Inferior parietal cortex (tissue), 1 donor: ENCODE data around the gene CLCN2.
A peak's percentile ranks its signal among the peaks of the same experiment; 100 is the strongest.

ENCODE experiments used
- DNase-seq: peaks from one replicate; pipeline ENCODE4 v3.0.0-alpha.2; 2016; ENCODE audit errors: extremely low spot score

Gene CLCN2

GRCh38 chr3:184380627-184381260, 19.3 kb upstream of the CLCN2 start:
- peak; percentile 36 for DNase-seq

DNA sequence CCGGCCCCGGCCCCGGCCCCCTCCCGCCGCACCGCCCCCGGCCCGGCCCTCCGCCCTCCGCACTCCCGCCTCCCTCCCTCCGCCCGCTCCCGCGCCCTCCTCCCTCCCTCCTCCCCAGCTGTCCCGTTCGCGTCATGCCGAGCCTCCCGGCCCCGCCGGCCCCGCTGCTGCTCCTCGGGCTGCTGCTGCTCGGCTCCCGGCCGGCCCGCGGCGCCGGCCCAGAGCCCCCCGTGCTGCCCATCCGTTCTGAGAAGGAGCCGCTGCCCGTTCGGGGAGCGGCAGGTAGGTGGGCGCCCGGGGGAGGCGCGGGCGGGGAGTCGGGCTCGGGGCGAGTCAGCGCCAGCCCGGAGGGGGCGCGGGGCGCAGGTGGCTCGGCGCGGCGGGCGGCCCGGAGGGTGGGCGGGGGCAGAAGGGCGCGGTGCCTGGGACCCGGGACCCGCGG, 18.8 kb upstream of the CLCN2 start:
- no peak for DNase-seq

DNA sequence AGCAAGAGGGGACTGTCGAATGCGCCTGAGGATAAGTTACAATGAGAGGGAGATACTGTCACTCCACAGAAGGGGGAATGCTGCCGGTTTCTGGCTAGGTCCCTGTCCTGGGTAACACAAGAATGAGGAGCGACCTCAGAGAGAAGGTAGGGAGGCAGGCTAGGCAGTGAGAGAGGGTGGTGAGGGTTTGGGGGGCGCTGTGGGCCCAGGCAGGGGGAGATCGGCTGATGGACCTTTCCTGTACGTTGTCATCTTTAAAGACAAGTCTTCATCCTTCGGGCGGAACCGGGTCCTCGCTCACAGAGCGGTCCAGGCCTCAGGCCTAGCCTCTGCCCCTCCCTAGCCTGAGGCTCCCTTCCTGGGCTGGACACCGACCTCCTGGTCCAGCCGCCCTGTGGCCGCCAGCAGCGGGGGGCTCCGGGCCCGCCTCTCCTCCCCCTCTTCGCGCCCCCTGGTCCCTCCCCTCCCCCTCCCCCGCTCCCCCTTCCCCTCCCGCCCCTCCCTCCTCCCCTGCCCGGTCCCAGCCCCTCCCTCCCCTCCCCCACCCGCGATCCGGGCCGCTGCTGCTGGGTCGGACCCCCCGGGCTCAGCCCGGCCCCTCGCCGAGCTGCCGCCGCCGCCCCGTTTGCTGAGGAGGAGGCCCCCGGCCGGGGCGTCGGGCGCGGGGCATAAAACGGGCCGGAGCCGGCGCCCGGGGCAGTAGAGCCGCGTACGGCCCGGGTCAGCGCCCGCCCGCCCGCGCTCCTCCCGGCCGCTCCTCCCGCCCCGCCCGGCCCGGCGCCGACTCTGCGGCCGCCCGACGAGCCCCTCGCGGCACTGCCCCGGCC, 18.2 kb upstream of the CLCN2 start, which contains the start of gene CHRD:
Gene CHRD, plus strand, starts transcription at position 697 of the 827 bp plus-strand sequence. CDS start 265 bp downstream, outside the sequence.
- no peak for DNase-seq

DNA sequence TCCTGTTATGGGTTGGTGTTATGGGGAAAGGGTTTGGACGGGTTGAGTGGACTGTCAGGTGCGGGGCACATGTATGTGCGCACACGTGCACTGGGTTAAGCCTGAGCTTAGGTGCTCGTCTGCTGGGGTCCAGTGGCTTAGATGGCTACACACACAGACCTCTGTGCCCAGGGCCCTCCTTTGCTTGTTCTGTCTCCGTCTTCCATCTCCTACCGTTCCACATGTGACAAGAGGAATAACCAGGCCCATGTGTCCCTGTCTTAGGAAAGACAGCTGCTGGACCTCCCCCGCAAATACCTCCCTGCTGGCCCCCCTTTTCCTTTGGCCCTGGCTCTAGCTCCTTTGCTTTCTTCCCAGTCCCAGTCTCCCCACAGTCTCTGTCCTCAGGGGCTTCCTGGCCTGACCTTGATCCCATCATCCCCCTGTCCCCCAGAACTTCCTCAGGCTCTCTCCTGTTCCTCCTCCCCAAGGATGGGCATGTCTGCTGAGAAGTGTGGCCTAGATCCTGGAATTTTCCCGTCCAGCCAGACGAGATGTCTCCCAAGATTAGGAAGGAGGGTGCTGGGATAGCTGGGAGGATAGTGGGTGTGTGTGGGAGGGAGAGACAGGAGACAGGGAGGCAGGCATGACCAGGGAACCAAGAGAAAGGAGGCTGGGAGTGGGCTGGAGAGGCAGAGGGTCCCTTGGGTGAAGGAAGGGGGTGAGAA, 17.4 kb upstream of the CLCN2 start:
- no peak for DNase-seq

DNA sequence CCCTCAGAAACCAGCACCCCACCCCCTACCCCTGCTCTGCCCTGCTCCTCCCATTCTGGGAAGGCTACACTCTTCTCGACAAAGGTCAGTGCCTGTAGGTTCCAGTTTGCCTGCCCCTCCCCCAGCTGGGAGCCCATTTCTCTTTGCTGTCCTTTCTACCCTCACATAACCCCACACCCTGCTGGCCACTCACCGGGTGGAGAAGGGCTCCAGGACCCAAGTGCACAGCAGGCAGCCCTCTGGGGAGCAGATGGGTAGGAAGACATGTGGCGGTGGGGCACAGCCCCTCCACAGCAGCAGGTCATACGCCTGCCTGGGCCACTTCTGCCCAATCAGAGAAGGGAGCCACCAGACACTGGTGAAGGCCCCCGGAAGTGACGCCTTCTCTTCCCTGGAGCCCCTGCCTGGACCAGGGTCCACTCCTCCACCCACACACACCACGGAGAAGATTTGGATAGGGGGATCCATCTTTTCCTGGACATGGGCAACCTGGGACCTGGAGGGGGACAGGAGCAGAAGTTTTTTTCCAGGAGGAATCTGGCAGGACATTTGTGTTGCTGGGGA, 16.6 kb upstream of the CLCN2 start, which contains the start of gene THPO:
Gene THPO, minus strand, starts transcription at position 326 of the 564 bp plus-strand sequence. CDS start 1,948 bp downstream, outside the sequence.
- DNase-seq, result no peak

GRCh38 chr3:184377374-184377773, 16.0 kb upstream of the CLCN2 start:
- DNase-seq, result no peak

GRCh38 chr3:184375747-184376461, 14.5 kb upstream of the CLCN2 start:
- no peak for DNase-seq

GRCh38 chr3:184373422-184373821, 12.0 kb upstream of the CLCN2 start:
- DNase-seq, result no peak

GRCh38 chr3:184372911-184373310, 11.5 kb upstream of the CLCN2 start:
- DNase-seq, result no peak

DNA sequence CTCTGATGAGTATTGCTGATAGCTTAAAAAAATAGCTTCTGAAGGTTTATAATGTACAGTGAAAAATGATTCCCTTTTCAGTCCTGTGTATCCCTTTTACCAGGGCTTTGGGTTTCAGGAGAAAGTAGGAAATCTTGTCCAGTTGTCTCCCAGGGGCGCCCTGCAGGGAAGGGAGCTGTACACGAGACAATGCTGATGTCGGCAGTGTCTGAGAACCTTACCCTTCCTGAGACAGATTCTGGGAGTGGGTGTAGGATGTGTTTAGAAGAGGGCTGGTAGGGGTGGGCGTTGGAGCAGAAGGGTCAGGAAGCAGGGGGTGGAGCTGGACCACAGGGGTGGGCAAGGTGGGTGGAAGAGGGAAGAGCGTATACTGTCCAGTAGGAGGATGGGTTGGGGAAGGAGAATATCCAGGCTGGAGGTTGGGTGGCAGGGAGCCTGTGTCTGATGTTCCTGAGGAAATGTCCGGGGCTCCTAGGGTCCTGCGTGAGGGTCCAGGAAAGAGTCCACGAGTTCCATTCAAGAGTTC, 11.0 kb upstream of the CLCN2 start:
- DNase-seq, result no peak

GRCh38 chr3:184371570-184372018, 10.2 kb upstream of the CLCN2 start:
- peak; percentile 84 for DNase-seq

DNA sequence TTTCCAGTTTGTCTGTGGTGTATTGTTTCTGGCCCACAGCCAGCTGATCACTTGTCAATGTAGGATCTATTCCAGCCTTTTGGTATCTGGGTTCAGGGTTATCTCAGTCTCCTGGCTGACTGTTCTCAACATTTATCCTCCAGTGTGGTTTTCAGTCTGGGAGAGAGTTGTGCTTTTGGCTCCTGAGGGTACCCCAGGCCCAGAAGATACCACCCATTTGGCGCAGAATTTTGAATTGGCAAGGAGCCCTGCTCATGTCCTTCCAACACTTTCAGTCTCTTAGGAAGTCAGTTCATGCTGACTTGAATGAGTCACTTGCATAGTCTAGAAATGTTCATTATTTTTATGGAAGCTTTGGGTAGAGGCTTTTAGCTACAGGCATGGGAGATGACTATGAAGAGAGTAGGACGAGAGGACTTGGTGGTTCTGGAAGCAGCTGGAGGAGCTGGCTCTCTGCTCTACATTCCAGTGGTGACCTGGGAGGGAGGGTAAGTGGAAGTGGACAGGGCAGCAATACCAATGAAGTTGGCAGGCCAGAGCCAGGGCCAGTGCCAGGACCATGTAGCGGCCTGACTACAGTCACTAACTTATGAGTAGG, 7.3 kb upstream of the CLCN2 start:
- no peak for DNase-seq

DNA sequence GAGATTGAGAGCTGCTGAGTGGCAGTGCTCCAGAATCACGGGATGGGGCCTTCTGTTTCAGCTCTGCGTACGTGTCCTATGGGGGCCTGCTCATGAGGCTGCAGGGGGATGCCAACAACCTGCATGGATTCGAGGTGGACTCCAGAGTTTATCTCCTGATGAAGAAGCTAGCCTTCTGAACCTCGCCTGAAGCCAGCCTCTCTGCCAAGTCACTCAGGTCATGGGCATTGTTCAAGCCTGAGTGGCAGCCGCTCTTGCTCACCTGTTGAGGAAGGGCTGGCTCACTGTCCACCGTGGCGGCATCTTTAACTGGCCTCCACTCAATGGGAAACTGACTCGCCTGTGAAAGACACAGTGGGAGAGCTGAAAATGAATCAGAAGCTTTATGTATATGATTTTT, 6.7 kb upstream of the CLCN2 start:
- DNase-seq, result no peak

DNA sequence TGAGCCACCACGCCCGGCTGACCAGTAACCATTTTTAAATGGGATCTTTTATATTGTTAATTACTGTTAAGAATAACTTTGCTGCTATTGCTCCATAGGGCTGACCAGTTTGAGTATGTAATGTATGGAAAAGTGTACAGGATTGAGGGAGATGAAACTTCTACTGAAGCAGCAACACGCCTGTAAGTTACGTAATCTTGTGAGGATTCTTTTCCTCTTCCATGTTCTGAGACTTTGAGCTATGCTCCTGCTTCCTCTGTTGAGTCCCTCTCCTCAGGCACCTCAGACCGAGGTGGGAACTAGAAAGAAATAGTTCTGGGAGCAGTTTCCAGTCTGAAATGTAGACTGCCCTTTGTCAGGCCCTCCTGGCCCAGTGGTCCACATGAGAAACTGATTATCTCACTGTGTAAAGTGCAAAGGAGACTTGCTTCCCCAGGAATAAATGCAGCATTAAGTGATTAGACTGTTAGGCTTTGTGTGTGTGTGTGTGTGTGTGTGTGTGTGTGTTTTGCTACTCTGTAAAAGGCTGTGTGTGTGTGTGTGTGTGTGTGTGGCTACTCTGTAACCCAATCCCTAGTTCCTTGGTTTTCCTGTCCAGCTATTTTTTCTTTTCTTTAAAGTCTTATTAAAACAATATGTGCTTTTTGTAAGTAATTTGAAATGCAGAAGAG, 5.3 kb upstream of the CLCN2 start:
- no peak for DNase-seq

- peak; percentile 96 for DNase-seq
Measured at GRCh38 chr3:184362668-184363546, 1.5 kb upstream of the CLCN2 start.

DNA sequence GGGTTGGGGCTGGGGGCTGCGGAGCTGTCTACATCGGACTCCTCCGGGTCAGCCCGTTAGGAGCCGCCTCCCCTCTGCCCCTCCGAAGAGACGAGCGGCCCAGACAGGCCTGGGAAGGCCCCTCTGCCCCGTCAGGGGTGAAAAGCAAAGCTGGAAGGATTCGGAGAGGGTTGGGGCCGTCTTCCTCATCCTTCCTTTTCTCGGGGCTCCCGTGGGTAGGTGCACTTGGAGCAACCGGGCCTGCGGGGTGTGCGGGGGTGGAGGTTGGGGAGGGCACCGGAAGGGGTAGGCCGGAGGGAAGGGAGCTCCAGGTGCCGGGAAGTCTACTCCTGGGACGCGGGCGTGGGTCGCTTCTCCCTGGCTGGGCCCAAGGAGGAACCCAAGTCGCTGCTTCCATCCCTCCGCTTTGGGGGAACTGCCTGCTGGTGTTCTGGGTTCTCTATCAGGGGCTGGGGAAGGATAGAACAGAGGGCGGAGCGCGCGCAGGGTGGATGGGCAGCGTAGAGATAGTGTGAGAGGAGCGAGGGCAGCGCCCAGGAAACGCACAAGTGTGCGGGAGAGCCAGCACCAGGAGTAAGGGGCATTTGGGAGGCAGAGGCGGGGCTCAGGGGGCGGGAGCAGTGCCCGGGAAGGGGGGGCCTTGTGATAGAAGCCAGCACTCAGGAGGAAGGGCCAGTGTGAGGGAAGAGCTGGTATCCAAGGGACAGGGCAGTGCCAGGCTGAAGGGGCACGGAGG, 695 bp upstream of the CLCN2 start:
- DNase-seq, result no peak

- no peak for DNase-seq
Measured at GRCh38 chr3:184360929-184361531, 375 bp downstream of the CLCN2 start.
